SHP77 treated with DMSO at 0.1 percent for 48 hours (cell line): ENCODE measurements around the gene CDK10.

Experiments
- DNase-seq: peaks from one replicate; lab custom pipeline; 2025; lab: John Stamatoyannopoulos, UW

Gene CDK10

GRCh38 chr16:89711601-89712273 lies 25.2 kb downstream of the CDK10 start:
- peak; percentile 32 for DNase-seq

GRCh38 chr16:89712274-89712781 lies 25.8 kb downstream of the CDK10 start:
- peak; percentile 3 for DNase-seq

- no peak for DNase-seq
Observed at GRCh38 chr16:89716493-89716892, 30.0 kb downstream of the CDK10 start.

- DNase-seq: no peak
Observed at GRCh38 chr16:89716916-89717687, 30.6 kb downstream of the CDK10 start.

GRCh38 chr16:89717688-89718505 lies 31.4 kb downstream of the CDK10 start:
- DNase-seq: no peak

GRCh38 chr16:89720551-89720812 lies 34.0 kb downstream of the CDK10 start:
- DNase-seq: peak; percentile 23

GRCh38 chr16:89720813-89721545 lies 34.5 kb downstream of the CDK10 start, which contains the start of the genes VPS9D1 and ZNF276:
Gene VPS9D1, minus strand, starts transcription at chr16:89720898. Its CDS starts 37 bp downstream, at chr16:89720861.
Gene ZNF276, plus strand, starts transcription at chr16:89721537. Its CDS starts 104 bp downstream, at chr16:89721641.
- DNase-seq: peak; percentile 63

GRCh38 chr16:89721546-89722391 lies 35.3 kb downstream of the CDK10 start:
- DNase-seq: no peak

GRCh38 chr16:89722392-89723278 lies 36.1 kb downstream of the CDK10 start:
- no peak for DNase-seq

GRCh38 chr16:89723279-89724250 lies 37.1 kb downstream of the CDK10 start:
- no peak for DNase-seq

- DNase-seq: no peak
Observed at GRCh38 chr16:89727406-89728120, 41.1 kb downstream of the CDK10 start.

GRCh38 chr16:89729293-89729692 lies 42.8 kb downstream of the CDK10 start:
- no peak for DNase-seq

GRCh38 chr16:89729863-89730593 lies 43.5 kb downstream of the CDK10 start:
- no peak for DNase-seq

- no peak for DNase-seq
Observed at GRCh38 chr16:89730610-89731234, 44.2 kb downstream of the CDK10 start.

GRCh38 chr16:89732142-89732917 lies 45.8 kb downstream of the CDK10 start:
- DNase-seq: no peak

GRCh38 chr16:89732918-89733242 lies 46.4 kb downstream of the CDK10 start:
- DNase-seq: no peak
